PC-3 (cell line): Measurements from ENCODE around the gene EIF2B5. TPM values are rescaled to one million over a fixed set of nuclear protein-coding genes. Genes with fewer than 3 reads are reported as not detected.
"Not testable (repeated sequence)": the region's sequence is repeated elsewhere in the genome, so short reads cannot be mapped to it uniquely, and the experiment has no call there.

Experiments
- ATAC-seq: fragments of 200-7000 bp; cut with Tn5 transposase; 2 replicates; pipeline ENCODE4 v1.9.1; 2020; ENCODE audit warnings: mild to moderate bottlenecking, moderate library complexity
- BruUV-seq: library from RNA; stranded (reverse); fragments of 400-500 nt; replicated peaks from 2 replicates; lab custom pipeline; 2021; lab: Mats Ljungman, UMichigan
- CTCF ChIA-PET: fragments of 300-600 bp; sonication (Branson Sonifier 250); formaldehyde crosslinking; loops from one replicate; lab custom pipeline; 2022; ENCODE audit warnings: antibody characterized with exemption; lab: Charles Lee
- POLR2A ChIA-PET: fragments of 300-600 bp; sonication (Branson Sonifier 250); formaldehyde crosslinking; loops from one replicate; lab custom pipeline; 2022; ENCODE audit warnings: antibody characterized with exemption; ENCODE audit not compliant: unreplicated experiment; lab: Charles Lee
- DNase-seq: peaks from one replicate; pipeline ENCODE4 v3.0.0-alpha.2; 2015
- H2AFZ ChIP-seq: fragments of 300-600 bp; sonication (generic); 2 replicates; pipeline ENCODE4 v1.6.0; 2016; ENCODE audit warnings: antibody characterized with exemption, low read length
- H3F3A ChIP-seq: fragments of 300-600 bp; sonication (generic); one replicate; pipeline ENCODE4 v1.6.0; 2017; ENCODE audit warnings: antibody characterized with exemption, low read length, control low read depth, mild to moderate bottlenecking; ENCODE audit not compliant: unreplicated experiment
- H3K27ac ChIP-seq: fragments of 300-600 bp; sonication (generic); 2 replicates; pipeline ENCODE4 v1.5.1; 2016; ENCODE audit warnings: mild to moderate bottlenecking, low read length
- H3K27me3 ChIP-seq: fragments of 300-600 bp; sonication (generic); 2 replicates; pipeline ENCODE4 v1.6.1; 2016; ENCODE audit warnings: low read length, mixed read lengths
- H3K36me3 ChIP-seq: fragments of 300-600 bp; sonication (generic); 2 replicates; pipeline ENCODE4 v1.6.1; 2016; ENCODE audit warnings: low read depth, mixed run types, low read length, mixed read lengths
- H3K4me1 ChIP-seq: fragments of 300-600 bp; sonication (generic); 2 replicates; pipeline ENCODE4 v1.5.1; 2016; ENCODE audit warnings: low read length; ENCODE audit not compliant: insufficient read depth
- H3K4me2 ChIP-seq: fragments of 300-600 bp; sonication (generic); 2 replicates; pipeline ENCODE4 v1.6.0; 2016; ENCODE audit warnings: low read length
- H3K4me3 ChIP-seq: fragments of 300-600 bp; sonication (generic); 2 replicates; pipeline ENCODE4 v1.5.1; 2016; ENCODE audit warnings: mild to moderate bottlenecking, low read length, mixed read lengths
- H3K79me2 ChIP-seq: fragments of 300-600 bp; sonication (generic); 2 replicates; pipeline ENCODE4 v1.6.1; 2017; ENCODE audit warnings: low read length, mixed read lengths
- H3K9ac ChIP-seq: fragments of 300-600 bp; sonication (generic); 2 replicates; pipeline ENCODE4 v1.6.0; 2016; ENCODE audit warnings: mild to moderate bottlenecking, low read length
- H3K9me2 ChIP-seq: fragments of 300-600 bp; sonication (generic); replicated peaks from 2 replicates; pipeline ENCODE4 v1.6.1; 2016; ENCODE audit warnings: mixed run types, low read length, mixed read lengths
- H3K9me3 ChIP-seq: fragments of 300-600 bp; sonication (generic); 2 replicates; pipeline ENCODE4 v1.6.1; 2016; ENCODE audit warnings: low read length, mixed read lengths
- H4K20me1 ChIP-seq: fragments of 300-600 bp; sonication (generic); 2 replicates; pipeline ENCODE4 v1.6.1; 2016; ENCODE audit warnings: low read length, mixed read lengths
- CTCF ChIP-seq: fragments of 300-600 bp; sonication (generic); conservative IDR thresholded peaks from 2 replicates; pipeline ENCODE4 v1.5.1; 2017; ENCODE audit warnings: antibody characterized with exemption, low read depth, mild to moderate bottlenecking, low read length
- EZH2 ChIP-seq: fragments of 300-600 bp; sonication (generic); IDR thresholded peaks from one replicate; pipeline ENCODE4 v1.6.1; 2017; ENCODE audit warnings: antibody characterized with exemption, mild to moderate bottlenecking, low read length; ENCODE audit not compliant: unreplicated experiment
- EZH2phosphoT487 ChIP-seq: fragments of 300-600 bp; sonication (generic); IDR thresholded peaks from 2 replicates; pipeline ENCODE4 v1.6.1; 2018; ENCODE audit warnings: mild to moderate bottlenecking, antibody characterized with exemption, low read length, borderline replicate concordance
- intact Hi-C: fragments of 100-400 bp; cut with micrococcal nuclease; formaldehyde crosslinking; loops from 2 replicates; pipeline ENCODE4 v1.9.0; 2023
- total RNA-seq: library from RNA; depleted of rRNA; stranded (reverse); fragments of >200 nt; gene quantifications from 2 replicates; pipeline ENCODE4 v1.2.3, GENCODE V29; 2014

EIF2B5 gene
- total RNA-seq, 1 experiment from 2014 or later, result 51.3 TPM

- H4K20me1 ChIP-seq, BruUV-seq, H3K4me1 ChIP-seq, H3F3A ChIP-seq, H2AFZ ChIP-seq, H3K9me2 ChIP-seq, H3K36me3 ChIP-seq, H3K27ac ChIP-seq, POLR2A ChIA-PET, CTCF ChIA-PET, H3K9me3 ChIP-seq, H3K79me2 ChIP-seq, H3K4me3 ChIP-seq, H3K27me3 ChIP-seq, H3K9ac ChIP-seq, H3K4me2 ChIP-seq: not testable (repeated sequence)
- peak; percentile 38; the same call in 1 of the 2 replicates for TF ChIP-seq CTCF
- ATAC-seq (peak; percentile 49), DNase-seq (peak; percentile 26)
- intact Hi-C loops, result loop anchor here (5.0 kb wide), 1 partner anchor 38 kb away; the partner anchor contains the start of gene ABCF3
Observed at GRCh38 chr3:184149770-184150169, 14.6 kb downstream of the EIF2B5 start.

- Histone ChIP-seq H3K36me3 (no peaks in the 10 kb centered on the region), H4K20me1 (peaks cover 9% of the 10 kb centered on the region), H3K9ac (peak within 1 kb of the TSS; percentile 81), H2AFZ (peak within 1 kb of the TSS; percentile 78), H3F3A (no peaks in the 10 kb centered on the region), H3K4me3 (peak within 1 kb of the TSS; percentile 90), H3K9me3 (no peaks in the 10 kb centered on the region), H3K27me3 (no peaks in the 10 kb centered on the region), H3K79me2 (peaks cover 38% of the 10 kb centered on the region), H3K9me2 (no peaks in the 10 kb centered on the region), H3K27ac (peak within 1 kb of the TSS; percentile 28), H3K4me1 (peaks cover 13% of the 10 kb centered on the region), H3K4me2 (peak within 1 kb of the TSS; percentile 95)
- no TSS peak for BruUV-seq
- DNase-seq (peak; percentile 64), ATAC-seq (peak; percentile 84)
- POLR2A ChIA-PET, result no interaction called here
- CTCF ChIA-PET, result no interaction called here
- intact Hi-C loops, result loop anchor here (1.0 kb wide), 1 partner anchor 21 kb away; no protein-coding TSS in a partner anchor
- no peak for TF ChIP-seq EZH2
- TF ChIP-seq CTCF, result no peak
- no peak for TF ChIP-seq EZH2phosphoT487
Observed at GRCh38 chr3:184154885-184155643, 19.9 kb downstream of the EIF2B5 start, which contains the start of gene DVL3. DVL3 (plus strand) TSS chr3:184155377; CDS start chr3:184155636, 259 bp downstream.
